Cardiac muscle cell (in vitro differentiated cells and primary cell): ENCODE results near the gene EIF2S2. TPM values are rescaled to one million over a fixed set of nuclear protein-coding genes. Genes with fewer than 3 reads are reported as not detected.

Experiments
- DNase-seq, 2 donors: peaks; one replicate each; pipeline versions ENCODE4 v3.0.0 to v3.0.0-alpha.2; 2010 to 2017; ENCODE audit warnings: low read depth in 1 of 2, low spot score in 1 of 2
- H3K27ac ChIP-seq: fragments of 200-600 bp; sonication (generic); 2 replicates; pipeline ENCODE4 v1.5.1; 2016
- H3K27me3 ChIP-seq: fragments of 200-600 bp; sonication (generic); 2 replicates; pipeline ENCODE4 v1.6.0; 2016; ENCODE audit warnings: control low read depth
- H3K36me3 ChIP-seq: fragments of 200-600 bp; sonication (generic); 2 replicates; pipeline ENCODE4 v1.5.1; 2016; ENCODE audit warnings: control low read depth
- H3K4me1 ChIP-seq: fragments of 200-600 bp; sonication (generic); 2 replicates; pipeline ENCODE4 v1.8.1; 2017; ENCODE audit warnings: low read depth, mild to moderate bottlenecking, mixed run types
- H3K4me3 ChIP-seq: fragments of 200-600 bp; sonication (generic); 2 replicates; pipeline ENCODE4 v1.5.1; 2016; ENCODE audit warnings: mild to moderate bottlenecking
- H3K9me3 ChIP-seq: fragments of 200-600 bp; sonication (generic); 2 replicates; pipeline ENCODE4 v1.5.1; 2017; ENCODE audit warnings: low read depth, mild to moderate bottlenecking, control low read depth
- polyA plus RNA-seq: library from polyadenylated mRNA; unstranded; fragments of >200 nt; fragmentation: Nextera tagmentation; extraction: Ambion mirVana; gene quantifications from 2 replicates; pipeline ENCODE4 v1.2.1, GENCODE V29; 2016
- total RNA-seq: library from RNA; depleted of rRNA; stranded (reverse); fragments of >200 nt; gene quantifications from 2 replicates; pipeline ENCODE4 v1.2.3, GENCODE V29; 2016
- TF ChIP-seq, protein P1 (sequence below): IDR thresholded peaks from 2 replicates; pipeline ENCODE4 v1.5.1; 2012; ENCODE audit warnings: low read depth, mild to moderate bottlenecking, low read length

EIF2S2 gene
- total and polyA plus RNA-seq, 2 experiments from 2014 or later: 42.6 to 43.4 TPM

- no peak for DNase-seq
- Histone ChIP-seq H3K9me3 (no peaks in the 10 kb centered on the region), H3K27me3 (no peaks in the 10 kb centered on the region), H3K4me1 (no peaks in the 10 kb centered on the region), H3K4me3 (no peak overlapping the region), H3K36me3 (peaks cover 63% of the 10 kb centered on the region), H3K27ac (peak overlapping the region; percentile 75)
- TF ChIP-seq, protein P1, sequence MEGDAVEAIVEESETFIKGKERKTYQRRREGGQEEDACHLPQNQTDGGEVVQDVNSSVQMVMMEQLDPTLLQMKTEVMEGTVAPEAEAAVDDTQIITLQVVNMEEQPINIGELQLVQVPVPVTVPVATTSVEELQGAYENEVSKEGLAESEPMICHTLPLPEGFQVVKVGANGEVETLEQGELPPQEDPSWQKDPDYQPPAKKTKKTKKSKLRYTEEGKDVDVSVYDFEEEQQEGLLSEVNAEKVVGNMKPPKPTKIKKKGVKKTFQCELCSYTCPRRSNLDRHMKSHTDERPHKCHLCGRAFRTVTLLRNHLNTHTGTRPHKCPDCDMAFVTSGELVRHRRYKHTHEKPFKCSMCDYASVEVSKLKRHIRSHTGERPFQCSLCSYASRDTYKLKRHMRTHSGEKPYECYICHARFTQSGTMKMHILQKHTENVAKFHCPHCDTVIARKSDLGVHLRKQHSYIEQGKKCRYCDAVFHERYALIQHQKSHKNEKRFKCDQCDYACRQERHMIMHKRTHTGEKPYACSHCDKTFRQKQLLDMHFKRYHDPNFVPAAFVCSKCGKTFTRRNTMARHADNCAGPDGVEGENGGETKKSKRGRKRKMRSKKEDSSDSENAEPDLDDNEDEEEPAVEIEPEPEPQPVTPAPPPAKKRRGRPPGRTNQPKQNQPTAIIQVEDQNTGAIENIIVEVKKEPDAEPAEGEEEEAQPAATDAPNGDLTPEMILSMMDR: no peak
These were observed 21.4 kb downstream of the EIF2S2 start for GRCh38 chr20:34090645-34091044.

DNA sequence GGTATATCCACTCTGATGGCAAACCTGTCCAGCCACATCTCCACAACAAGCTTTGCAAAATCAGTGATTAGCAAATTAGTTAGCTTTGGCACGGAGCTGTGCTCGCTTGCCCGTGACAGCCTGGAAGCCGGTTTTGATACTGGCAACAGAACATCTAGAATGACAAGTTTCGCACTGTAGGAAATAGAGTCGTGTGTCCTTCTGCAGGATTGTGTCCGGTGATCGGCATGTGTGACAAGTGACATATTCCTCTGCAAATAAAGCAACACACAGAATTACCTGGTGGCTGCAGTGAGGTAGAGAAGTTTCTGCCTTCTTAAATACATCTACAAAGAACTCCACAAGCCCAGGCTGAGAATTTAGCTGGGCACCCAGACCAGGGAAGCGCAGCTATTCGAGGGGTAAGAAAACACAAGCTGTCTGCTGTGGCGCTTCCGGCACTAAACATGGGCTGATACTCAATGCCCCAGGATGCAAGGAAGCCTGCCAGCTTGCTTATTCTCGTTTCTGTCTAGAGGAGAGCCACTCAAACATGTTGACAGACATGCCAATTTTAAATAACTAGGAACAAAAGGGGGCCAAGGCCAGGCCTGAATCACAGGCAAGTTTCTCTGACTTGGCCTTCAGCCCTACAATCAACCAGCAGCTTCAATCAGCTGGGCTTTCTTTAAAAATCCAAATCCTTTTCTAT, 22.2 kb downstream of the EIF2S2 start:
- no peaks in the 10 kb centered on the region for H3K4me1 ChIP-seq
- TF ChIP-seq, protein P1: no peak
- H3K27ac ChIP-seq: peak overlapping the region; percentile 75
- DNase-seq: peak in 1 of 2 donors; percentile 28
- H3K36me3 ChIP-seq: peaks cover 55% of the 10 kb centered on the region
- H3K4me3 ChIP-seq: no peak overlapping the region
- no peaks in the 10 kb centered on the region for H3K9me3 ChIP-seq
- H3K27me3 ChIP-seq: no peaks in the 10 kb centered on the region

GRCh38 chr20:34089175-34089479, 22.9 kb downstream of the EIF2S2 start:
- Histone ChIP-seq H3K27me3 (no peaks in the 10 kb centered on the region), H3K4me3 (no peak overlapping the region), H3K27ac (peak overlapping the region; percentile 64), H3K4me1 (no peaks in the 10 kb centered on the region), H3K9me3 (no peaks in the 10 kb centered on the region), H3K36me3 (peaks cover 49% of the 10 kb centered on the region)
- no peak for DNase-seq
- TF ChIP-seq, protein P1: no peak

- Histone ChIP-seq H3K4me1 (no peaks in the 10 kb centered on the region), H3K27ac (peak overlapping the region; percentile 64), H3K27me3 (no peaks in the 10 kb centered on the region), H3K9me3 (no peaks in the 10 kb centered on the region), H3K36me3 (peaks cover 43% of the 10 kb centered on the region), H3K4me3 (no peak overlapping the region)
- TF ChIP-seq, protein P1: no peak
- DNase-seq: peak in 1 of 2 donors; percentile 9
These were observed 23.5 kb downstream of the EIF2S2 start for GRCh38 chr20:34088305-34089174.

- DNase-seq: no peak
- Histone ChIP-seq H3K9me3 (no peaks in the 10 kb centered on the region), H3K27me3 (no peaks in the 10 kb centered on the region), H3K36me3 (peaks cover 22% of the 10 kb centered on the region), H3K4me3 (no peak overlapping the region), H3K27ac (peak overlapping the region; percentile 51), H3K4me1 (peaks cover 4% of the 10 kb centered on the region)
- TF ChIP-seq, protein P1: no peak
These were observed 26.5 kb downstream of the EIF2S2 start for GRCh38 chr20:34085544-34086040.
